Measurements from ENCODE around the gene ASGR1. TPM values are rescaled to one million over a fixed set of nuclear protein-coding genes. Genes with fewer than 3 reads are reported as not detected.

Gene ASGR1
- total RNA-seq, 3 donors from 2014 or later, result 0.35 to 1.6 (median 1.2) TPM

- Histone ChIP-seq H3K4me1 (ENCODE audit: low read depth) (no peaks in the 10 kb centered on the region), H3K9me3 (no peaks in the 10 kb centered on the region), H3K4me3 (no peak overlapping the region), H3K36me3 (ENCODE audit: low read depth) (no peaks in the 10 kb centered on the region)
- intact Hi-C loops (cut with DNase I, micrococcal nuclease), result no loop called here
- TF ChIP-seq CTCF (IDR thresholded peaks at IDR 0.05), result no peak
- ATAC-seq (no peak), DNase-seq (no peak)
Measured at GRCh38 chr17:7195971-7196370, 16.8 kb upstream of the ASGR1 start.

- ATAC-seq (no peak), DNase-seq (no peak)
- H3K4me3 ChIP-seq, result no peak overlapping the region
- intact Hi-C loops (cut with DNase I, micrococcal nuclease), result no loop called here
- no peak for TF ChIP-seq CTCF (IDR thresholded peaks at IDR 0.05)
- H3K9me3 ChIP-seq, result no peaks in the 10 kb centered on the region
- no peaks in the 10 kb centered on the region for H3K36me3 ChIP-seq (ENCODE audit: low read depth)
- no peaks in the 10 kb centered on the region for H3K4me1 ChIP-seq (ENCODE audit: low read depth)
Measured at GRCh38 chr17:7192271-7192937, 13.2 kb upstream of the ASGR1 start.

- Histone ChIP-seq H3K4me3 (no peak overlapping the region), H3K4me1 (ENCODE audit: low read depth) (no peaks in the 10 kb centered on the region), H3K36me3 (ENCODE audit: low read depth) (no peaks in the 10 kb centered on the region), H3K9me3 (no peaks in the 10 kb centered on the region)
- DNase-seq (peak in 1 of 3 donors; percentile 65), ATAC-seq (peak; percentile 76)
- intact Hi-C loops (cut with DNase I, micrococcal nuclease), result no loop called here
- no peak for TF ChIP-seq CTCF (IDR thresholded peaks at IDR 0.05)
Measured at GRCh38 chr17:7191571-7192270, 12.6 kb upstream of the ASGR1 start.

GRCh38 chr17:7191069-7191468, 11.9 kb upstream of the ASGR1 start:
- intact Hi-C loops (cut with DNase I, micrococcal nuclease), result no loop called here
- Histone ChIP-seq H3K9me3 (no peaks in the 10 kb centered on the region), H3K4me1 (ENCODE audit: low read depth) (no peaks in the 10 kb centered on the region), H3K4me3 (no peak overlapping the region), H3K36me3 (ENCODE audit: low read depth) (no peaks in the 10 kb centered on the region)
- DNase-seq, result no peak
- TF ChIP-seq CTCF (IDR thresholded peaks at IDR 0.05), result no peak
- ATAC-seq, result no peak

- Histone ChIP-seq H3K4me3 (no peak overlapping the region), H3K9me3 (no peaks in the 10 kb centered on the region), H3K4me1 (ENCODE audit: low read depth) (no peaks in the 10 kb centered on the region), H3K36me3 (ENCODE audit: low read depth) (no peaks in the 10 kb centered on the region)
- TF ChIP-seq CTCF (IDR thresholded peaks at IDR 0.05), result no peak
- no peak for ATAC-seq
- DNase-seq, result no peak
- intact Hi-C loops (cut with DNase I, micrococcal nuclease), result no loop called here
Measured at GRCh38 chr17:7190276-7190917, 11.2 kb upstream of the ASGR1 start.

Data from mucosa of descending colon (tissue), 3 donors.